Heart left ventricle (tissue), 16 donors: Measurements from ENCODE around the gene REXO1. TPM values are rescaled to one million over a fixed set of nuclear protein-coding genes. Genes with fewer than 3 reads are reported as not detected.
"Not testable (repeated sequence)": the region's sequence is repeated elsewhere in the genome, so short reads cannot be mapped to it uniquely, and the experiment has no call there.

Experiments
- ATAC-seq, 4 donors: fragments of 200-7000 bp; cut with Tn5 transposase; one replicate each; pipeline ENCODE4 v1.9.1; 2020 to 2022; ENCODE audit warnings: moderate library complexity in 4 of 4, mild to moderate bottlenecking in 3 of 4, moderate number of reproducible peaks in 1 of 4
- DNase-seq, 5 donors: peaks; one replicate each; pipeline ENCODE4 v3.0.0-alpha.2; 2020
- H3K27ac ChIP-seq, 12 donors: fragments of 200-600 bp; sonication (generic) in 4 of 12; one replicate each; pipeline versions ENCODE4 v1.5.0 to v1.8.0; 2016 to 2022; ENCODE audit warnings: mild to moderate bottlenecking in 2 of 12
- H3K27me3 ChIP-seq, 9 donors: fragments of 200-600 bp; sonication (generic) in 2 of 9; one replicate each; pipeline versions ENCODE4 v1.5.1 to v1.8.0; 2016 to 2022; ENCODE audit warnings: mild to moderate bottlenecking in 3 of 9
- H3K36me3 ChIP-seq, 9 donors: fragments of 200-600 bp; sonication (generic) in 2 of 9; one replicate each; pipeline versions ENCODE4 v1.5.0 to v1.8.0; 2018 to 2022; ENCODE audit warnings: mild to moderate bottlenecking in 2 of 9
- H3K4me1 ChIP-seq, 12 donors: fragments of 200-600 bp; sonication (generic) in 4 of 12; one replicate each; pipeline versions ENCODE4 v1.5.0 to v1.8.0; 2016 to 2022; ENCODE audit warnings: mild to moderate bottlenecking in 3 of 12
- H3K4me3 ChIP-seq, 12 donors: fragments of 200-600 bp; sonication (generic) in 4 of 12; one replicate each; pipeline versions ENCODE4 v1.5.0 to v1.8.0; 2017 to 2022; ENCODE audit warnings: mild to moderate bottlenecking in 9 of 12, moderate library complexity in 4 of 12
- H3K9me3 ChIP-seq, 12 donors: fragments of 200-600 bp; sonication (generic) in 4 of 12; one replicate each; pipeline versions ENCODE4 v1.5.0 to v1.8.0; 2016 to 2022; ENCODE audit warnings: mild to moderate bottlenecking in 1 of 12
- CTCF ChIP-seq, 12 donors: fragments of 200-600 bp; sonication (generic) in 4 of 12; IDR thresholded peaks; one replicate each; pipeline versions ENCODE4 v1.5.0 to v1.8.0; 2018 to 2022; ENCODE audit warnings: antibody characterized with exemption in 12 of 12, mild to moderate bottlenecking in 5 of 12
- POLR2A ChIP-seq, 2 donors: fragments of 450-650 bp; IDR thresholded peaks; one replicate each; pipeline ENCODE4 v1.6.1; 2017; ENCODE audit warnings: antibody characterized with exemption in 2 of 2, mild to moderate bottlenecking in 2 of 2, moderate library complexity in 2 of 2
- WGBS, 4 donors: extraction: QIAGEN DNeasy Blood & Tissue Kit in 2 of 4; methylation state at CpG; one replicate each; pipeline versions ENCODE4 v1.1.5 to v1.1.7; 2013 to 2018; 5-methylcytosine and 5-hydroxymethylcytosine counted together
- intact Hi-C, 10 donors: fragments of 100-400 bp; cut with DNase I; formaldehyde crosslinking; loops; one replicate each; pipeline versions ENCODE4 v1.11.1 to v1.14.2; 2022
- polyA plus RNA-seq, 2 donors: library from polyadenylated mRNA; stranded (reverse); fragments of 200-250 nt; gene quantifications; one replicate each; pipeline ENCODE4 v1.2.3, GENCODE V29; 2013
- total RNA-seq, 9 donors: library from RNA; depleted of rRNA in 2 of 9; stranded (reverse); fragments of >200 nt in 2 of 9; fragmentation: NEBNext Ultra II Directional in 3 of 9; extraction: Animal tissue kit (Norgen Biotek cat#: 25700) in 3 of 9; gene quantifications; one replicate each; pipeline versions ENCODE4 v1.1.0 to v1.2.4, GENCODE V29; 2016 to 2023
- donor health status: ischemic (EF 13 %, LVEDD 7.1; RV severe dilation, severe dysfunction).
- donor health status: healthy with polysubstance abuse.
- donor health status: DM: no; HTN: yes; CAD: no.
- donor health status: DM: no; HTN: no; CAD: no.
- donor health status: ischemic (EF 25% LVEDD 6.9; RV normal size, moderate dysfunction).
- donor health status: ischemic (EF 25% LVEDD 5.7; RV mildly dilated, moderate dysfunction).
- donor health status: healthy.
- donor health status: DM: yes; HTN: yes; CAD: no.
- donor health status: ischemic (EF 35%, LVEDD 5.7; RV mildly dilated, moderate dysfunction).
- donor health status: nonischemic (EF 11% LVEDD 7.7; RV severe dilation, severe dysfunction).
- donor health status: DM: yes; HTN: yes; CAD: no.
- donor health status: PGD.
- donor health status: ischemic (EF 29% LVEDD 5.4; RV normal size, mild dysfunction).
- donor health status: nonischemic (EF 23%, LVEDD 6.1; RV moderate dilation, normal function).

The REXO1 gene
- total and polyA plus RNA-seq, 11 donors = 13.2 to 22.4 (median 16.4) TPM

DNA sequence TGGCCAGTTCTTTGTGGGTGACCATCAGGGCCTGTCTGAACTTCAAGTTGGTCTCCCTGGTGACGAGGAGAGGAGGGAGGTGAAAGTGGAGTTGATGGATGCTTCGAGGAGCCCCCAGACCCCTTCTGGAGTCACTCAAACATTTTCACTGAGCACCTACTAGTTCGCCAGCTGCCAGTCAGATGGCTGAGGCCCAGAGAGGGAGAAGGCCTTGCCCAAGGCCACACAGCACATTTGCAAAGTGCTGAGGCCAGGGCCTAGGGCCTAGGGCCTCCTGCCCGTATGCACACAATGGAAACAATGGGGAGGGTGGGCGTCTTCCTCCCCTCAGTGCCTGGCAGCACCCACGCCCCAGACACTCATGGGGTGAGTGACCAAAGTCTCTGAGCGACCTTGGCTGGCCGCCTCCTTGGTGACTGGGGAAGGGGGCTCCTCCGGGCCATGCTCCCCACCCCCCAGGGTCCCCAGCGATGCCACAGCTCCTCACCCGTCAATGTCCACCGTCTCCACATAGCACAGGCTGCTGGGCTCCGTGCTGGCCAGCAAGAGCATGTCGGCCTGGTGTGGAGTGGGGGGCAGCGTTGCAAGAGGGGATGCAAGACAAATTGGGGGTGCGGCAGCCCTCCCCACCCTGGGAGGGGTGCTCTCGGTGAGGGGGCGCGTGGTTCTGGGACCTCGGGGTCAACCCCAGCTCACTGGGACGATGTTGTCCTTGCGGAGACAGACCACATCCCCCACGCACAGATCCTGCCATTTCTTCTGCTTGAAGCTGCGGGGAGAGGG is 42.7 kb downstream of the REXO1 start:
- TF ChIP-seq CTCF (IDR thresholded peaks at IDR 0.05) = no peak
- no peak for TF ChIP-seq POLR2A (IDR thresholded peaks at IDR 0.05)
- H3K27me3 ChIP-seq = no peaks in the 10 kb centered on the region
- ATAC-seq (no peak), DNase-seq (no peak)
- intact Hi-C loops = no loop called here
- H3K4me3 ChIP-seq = no peak overlapping the region
- no peak overlapping the region for H3K27ac ChIP-seq
- H3K36me3 ChIP-seq = no peaks in the 10 kb centered on the region
- no peaks in the 10 kb centered on the region for H3K4me1 ChIP-seq
- H3K9me3 ChIP-seq = no peaks in the 10 kb centered on the region
- 88 to 91% (median 90%) methylated on average over 13 to 24 of the region's 24 CpGs for WGBS, 4 donors

GRCh38 chr19:1804858-1805257 is 43.4 kb downstream of the REXO1 start:
- intact Hi-C loops = no loop called here

DNA sequence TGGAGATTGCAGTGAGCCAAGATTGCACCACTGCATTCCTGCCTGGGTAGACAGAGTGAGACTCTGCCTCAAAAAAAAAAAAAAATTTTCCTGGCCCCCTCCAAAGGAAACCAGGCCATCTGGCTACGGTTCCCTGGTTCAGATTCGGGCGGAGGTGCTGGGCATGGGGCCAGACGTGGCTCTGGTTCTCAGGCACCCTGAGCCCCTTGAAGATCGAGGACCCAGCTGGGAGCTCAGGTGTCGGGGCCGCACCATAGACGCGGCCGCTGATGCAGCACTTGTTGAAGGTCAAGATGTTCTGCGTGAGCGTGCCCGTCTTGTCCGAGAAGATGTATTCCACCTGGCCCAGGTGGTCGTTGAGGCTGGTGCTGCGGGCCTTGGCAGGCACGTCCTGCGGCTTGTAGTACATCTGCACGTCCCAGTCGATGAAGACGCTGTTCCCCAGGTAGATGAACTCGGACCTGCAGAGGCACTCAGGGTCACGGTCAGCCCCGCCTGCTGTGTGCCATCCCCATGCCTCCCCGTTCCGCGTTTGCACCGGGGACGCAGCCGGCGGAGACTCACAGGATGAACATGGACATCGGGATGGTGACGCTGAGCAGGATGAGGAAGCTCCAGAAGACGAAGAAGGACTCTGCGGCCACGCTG is 48.5 kb downstream of the REXO1 start:
- DNase-seq = no peak
- ATAC-seq = no peak
- Histone ChIP-seq H3K27ac (no peak overlapping the region), H3K4me1 (peaks cover 0 to 7% (median 4%) of the 10 kb centered on the region in 12 donors), H3K4me3 (no peak overlapping the region), H3K36me3 (no peaks in the 10 kb centered on the region), H3K27me3 (peaks cover 4 to 20% (median 9%) of the 10 kb centered on the region in 9 donors), H3K9me3 (no peaks in the 10 kb centered on the region)
- WGBS, 4 donors = 83 to 90% (median 84%) methylated on average over 36 of the region's 36 CpGs
- intact Hi-C loops = loop anchor here in 2 of 10 donors (10.0 kb wide), 1 partner anchor 255 kb away; no protein-coding TSS in a partner anchor
- TF ChIP-seq CTCF (IDR thresholded peaks at IDR 0.05) = no peak
- no peak for TF ChIP-seq POLR2A (IDR thresholded peaks at IDR 0.05)

More at GRCh38 chr19:1804858-1805257, 43.4 kb downstream of the REXO1 start:
- H3K27ac ChIP-seq = no peak overlapping the region
- no peaks in the 10 kb centered on the region for H3K4me1 ChIP-seq
- H3K27me3 ChIP-seq = no peaks in the 10 kb centered on the region
- no peak overlapping the region for H3K4me3 ChIP-seq
- TF ChIP-seq POLR2A (IDR thresholded peaks at IDR 0.05) = no peak
- H3K9me3 ChIP-seq = no peaks in the 10 kb centered on the region
- no peaks in the 10 kb centered on the region for H3K36me3 ChIP-seq
- DNase-seq (no peak), ATAC-seq (no peak)
- 91 to 96% (median 93%) methylated on average over 6 of the region's 6 CpGs for WGBS, 4 donors

- not testable (repeated sequence) for H3K9me3 ChIP-seq, DNase-seq, ATAC-seq, H3K36me3 ChIP-seq, H3K4me3 ChIP-seq, H3K27ac ChIP-seq, H3K4me1 ChIP-seq
- peaks cover 4 to 20% (median 9%) of the 10 kb centered on the region in 9 donors for H3K27me3 ChIP-seq
- intact Hi-C loops = loop anchor here in 2 of 10 donors (10.0 kb wide), 1 partner anchor 253 kb away; no protein-coding TSS in a partner anchor
- 84 to 96% (median 93%) methylated on average over 7 of the region's 7 CpGs for WGBS, 4 donors
Observed at GRCh38 chr19:1797313-1797712, 51.0 kb downstream of the REXO1 start.
